OCI-M2 (cell line): Measurements from ENCODE around the gene DCANP1.
"Not testable (repeated sequence)": the region's sequence is repeated elsewhere in the genome, so short reads cannot be mapped to it uniquely, and the experiment has no call there.

ENCODE experiments used
- DNase-seq: peaks from one replicate; lab custom pipeline; 2025; ENCODE audit not compliant: unreplicated experiment; lab: John Stamatoyannopoulos, UW

The DCANP1 gene, protein sequence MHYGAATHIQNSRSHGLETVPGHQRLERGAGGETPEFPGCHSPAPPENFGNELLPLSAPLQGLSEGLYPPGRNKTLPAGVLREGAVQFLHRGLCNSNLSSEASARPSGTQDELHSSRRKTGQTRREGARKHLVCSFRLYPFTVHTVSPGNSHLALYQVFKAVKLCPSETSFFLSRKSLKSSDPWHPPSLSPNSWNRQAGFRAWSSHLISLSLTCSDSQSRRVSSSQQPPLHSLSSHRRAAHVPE

GRCh38 chr5:135447298-135447929, at the start of gene DCANP1:
DCANP1 (minus strand) TSS chr5:135447348; CDS start chr5:135447108, 240 bp downstream.
- no peak for DNase-seq

DNA sequence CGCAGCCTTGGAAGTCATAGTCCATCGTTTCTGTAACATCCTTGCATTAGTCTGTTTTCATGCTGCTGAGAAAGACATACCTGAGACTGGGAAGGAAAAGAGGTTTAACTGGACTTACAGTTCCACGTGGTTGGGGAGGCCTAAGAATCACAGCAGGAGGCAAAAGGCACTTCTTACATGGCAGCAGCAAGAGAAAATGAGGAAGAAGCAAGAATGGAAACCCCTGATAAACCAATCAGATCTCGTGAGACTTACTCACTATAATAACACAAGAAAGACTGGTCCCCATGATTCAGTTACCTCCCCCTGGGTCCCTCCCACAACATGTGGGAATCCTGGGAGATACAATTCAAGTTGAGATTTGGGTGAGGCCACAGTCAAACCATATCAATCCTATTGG, 48.4 kb upstream of the DCANP1 start:
- not testable (repeated sequence) for DNase-seq

- DNase-seq, result no peak
These were observed 47.0 kb upstream of the DCANP1 start for GRCh38 chr5:135494196-135494595.

DNA sequence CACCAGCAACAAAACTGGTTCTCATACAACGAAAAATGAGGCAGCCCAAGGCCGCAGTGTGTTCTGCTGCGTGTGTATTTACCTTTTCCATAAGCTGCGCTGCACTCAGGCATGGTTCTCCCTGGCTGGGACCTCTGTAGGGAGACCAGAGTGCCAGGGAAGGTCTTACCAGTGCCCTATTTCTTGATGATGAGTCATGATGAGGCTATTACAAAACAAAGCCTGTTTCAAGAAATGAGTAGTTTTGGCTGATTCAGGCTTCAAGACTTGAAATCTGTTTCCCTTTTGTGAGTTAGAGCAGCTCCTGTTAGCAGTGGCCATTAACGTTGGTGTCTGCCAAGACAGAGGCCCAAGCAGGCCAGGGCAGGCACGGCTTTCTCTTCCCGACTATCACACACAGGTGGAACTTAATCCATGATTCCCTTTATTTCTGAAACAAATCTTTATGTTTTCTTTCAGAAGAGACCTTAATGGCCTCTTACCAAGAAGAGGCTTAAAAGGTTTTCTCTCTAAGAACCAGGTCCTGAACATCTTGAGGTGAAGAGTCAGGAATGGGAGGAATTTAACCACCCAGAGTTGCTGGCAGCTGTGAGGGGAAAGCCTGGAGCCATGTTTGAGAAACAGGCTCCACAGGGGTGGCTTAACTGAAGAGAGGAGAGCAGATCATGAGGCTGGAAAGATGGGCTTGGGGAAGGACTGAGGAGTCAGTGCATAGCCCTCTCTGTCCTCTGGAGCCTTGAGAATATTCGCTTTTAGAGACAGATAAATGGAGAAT, 46.4 kb upstream of the DCANP1 start:
- DNase-seq, result no peak

DNA sequence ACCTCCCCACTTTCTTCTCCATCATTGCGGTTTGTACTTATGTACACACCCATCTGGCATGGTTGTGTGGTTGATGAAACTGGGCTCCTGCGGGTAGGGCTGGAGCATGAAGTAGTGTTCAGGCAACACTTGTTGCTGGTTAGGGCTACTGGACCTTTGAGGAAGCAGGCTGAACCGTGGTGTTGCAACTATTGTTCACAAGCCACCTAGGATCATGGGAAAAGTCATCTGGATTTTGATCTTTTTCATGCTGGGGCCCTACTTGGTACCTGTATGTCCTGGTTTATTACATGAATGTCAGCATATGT, 45.1 kb upstream of the DCANP1 start:
- no peak for DNase-seq

GRCh38 chr5:135491552-135492318, 44.6 kb upstream of the DCANP1 start:
- DNase-seq, result no peak

DNA sequence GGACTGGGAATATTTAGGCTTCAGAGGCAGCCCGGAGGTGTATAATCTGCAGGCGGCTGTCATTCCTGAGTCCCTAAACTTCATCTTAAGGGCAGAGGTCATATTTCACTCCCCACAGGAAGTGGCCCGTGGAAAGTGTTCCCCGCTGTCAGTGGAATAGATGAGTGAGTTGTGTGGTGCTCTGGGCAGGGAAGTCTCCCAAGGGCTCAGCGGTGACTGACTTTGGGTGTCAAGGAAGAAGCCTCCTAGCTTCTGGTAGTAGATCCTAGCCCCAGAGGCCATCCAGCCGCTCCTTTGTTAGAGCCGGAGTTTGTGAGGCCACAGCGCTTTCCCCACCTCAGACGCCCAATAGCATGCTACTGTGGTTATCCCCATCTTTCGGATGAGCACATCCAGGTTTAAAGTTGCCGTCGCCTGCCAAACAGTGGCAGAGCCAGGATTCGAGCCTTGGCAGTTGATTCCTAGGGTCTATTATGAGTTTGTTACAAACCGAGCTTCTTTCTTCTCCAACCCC, 43.9 kb upstream of the DCANP1 start:
- DNase-seq, result no peak

DNA sequence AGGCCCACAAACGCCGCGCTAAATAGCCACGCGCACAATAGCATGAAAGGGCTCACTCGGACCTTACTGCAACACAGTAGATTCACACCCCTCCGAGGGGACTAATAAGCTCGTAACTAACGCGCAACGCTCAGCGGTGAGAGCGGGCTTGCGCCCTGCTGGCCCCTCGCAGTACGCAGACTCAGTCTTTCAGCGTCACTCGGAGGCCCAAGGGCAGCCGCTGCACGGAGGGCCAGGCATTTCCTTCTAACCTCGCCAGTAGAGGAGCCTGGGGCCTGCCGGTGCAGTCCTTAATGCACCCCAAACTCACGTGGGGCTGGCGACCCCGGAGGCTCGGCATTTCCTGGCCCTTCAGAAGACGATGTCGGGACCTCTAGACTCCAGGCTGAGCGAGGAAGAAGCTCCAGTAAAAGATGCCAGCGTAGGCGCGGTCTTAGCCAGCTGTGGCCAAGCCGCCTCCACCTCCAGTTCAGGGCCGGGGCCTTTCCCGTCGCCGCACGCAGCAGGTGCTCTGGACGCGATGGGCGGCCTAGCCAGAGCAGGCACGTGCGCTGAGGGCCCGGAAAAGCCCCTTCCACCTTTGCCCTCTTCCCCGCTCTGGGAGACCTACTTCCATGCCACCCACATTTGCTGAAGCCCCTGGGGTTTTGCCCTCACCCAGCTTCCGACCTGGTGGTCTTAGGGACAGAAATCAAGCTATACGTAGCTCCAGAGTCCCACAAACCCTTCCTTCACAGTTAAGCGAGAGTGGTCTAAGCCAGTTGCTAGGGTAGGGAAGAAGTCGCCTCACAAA, 43.3 kb upstream of the DCANP1 start:
- DNase-seq, result no peak

DNA sequence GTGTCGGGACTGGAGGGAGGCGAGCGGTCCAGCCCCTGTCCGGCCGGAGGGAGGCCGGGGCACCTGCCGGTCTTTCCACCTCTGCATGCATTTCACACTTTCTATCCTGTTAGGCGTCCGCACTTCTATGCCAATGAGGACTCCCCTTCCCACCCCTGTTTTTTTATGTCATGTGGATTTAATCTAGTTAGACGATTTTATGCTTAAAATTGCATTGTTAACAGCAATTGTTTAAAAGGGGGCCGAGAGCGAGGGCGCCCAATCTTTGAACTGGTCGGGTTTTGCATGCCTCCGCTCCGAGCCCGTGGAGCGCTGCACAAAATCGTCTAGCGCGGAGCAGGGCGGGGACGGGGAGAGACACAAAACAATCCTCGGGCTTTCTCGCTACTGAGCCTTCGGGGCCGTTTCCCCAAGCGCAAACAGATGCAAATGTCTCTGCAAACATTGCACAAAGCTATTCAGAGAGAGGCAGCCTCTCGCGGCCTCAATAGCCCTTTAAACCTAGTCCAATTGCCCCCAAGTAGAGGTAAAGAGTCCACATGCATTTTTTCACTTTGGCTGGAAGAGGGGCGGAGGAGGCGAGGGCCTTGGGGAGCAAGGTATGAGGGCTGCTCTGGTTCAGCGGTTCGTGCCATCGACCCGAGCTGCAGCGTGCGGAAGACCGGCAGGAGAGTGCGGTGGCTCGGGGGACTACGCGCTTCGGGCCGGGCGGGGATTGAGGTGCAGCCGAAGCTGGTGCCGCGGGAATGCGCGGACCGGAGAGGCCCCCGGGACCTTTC, 42.5 kb upstream of the DCANP1 start:
- no peak for DNase-seq

DNA sequence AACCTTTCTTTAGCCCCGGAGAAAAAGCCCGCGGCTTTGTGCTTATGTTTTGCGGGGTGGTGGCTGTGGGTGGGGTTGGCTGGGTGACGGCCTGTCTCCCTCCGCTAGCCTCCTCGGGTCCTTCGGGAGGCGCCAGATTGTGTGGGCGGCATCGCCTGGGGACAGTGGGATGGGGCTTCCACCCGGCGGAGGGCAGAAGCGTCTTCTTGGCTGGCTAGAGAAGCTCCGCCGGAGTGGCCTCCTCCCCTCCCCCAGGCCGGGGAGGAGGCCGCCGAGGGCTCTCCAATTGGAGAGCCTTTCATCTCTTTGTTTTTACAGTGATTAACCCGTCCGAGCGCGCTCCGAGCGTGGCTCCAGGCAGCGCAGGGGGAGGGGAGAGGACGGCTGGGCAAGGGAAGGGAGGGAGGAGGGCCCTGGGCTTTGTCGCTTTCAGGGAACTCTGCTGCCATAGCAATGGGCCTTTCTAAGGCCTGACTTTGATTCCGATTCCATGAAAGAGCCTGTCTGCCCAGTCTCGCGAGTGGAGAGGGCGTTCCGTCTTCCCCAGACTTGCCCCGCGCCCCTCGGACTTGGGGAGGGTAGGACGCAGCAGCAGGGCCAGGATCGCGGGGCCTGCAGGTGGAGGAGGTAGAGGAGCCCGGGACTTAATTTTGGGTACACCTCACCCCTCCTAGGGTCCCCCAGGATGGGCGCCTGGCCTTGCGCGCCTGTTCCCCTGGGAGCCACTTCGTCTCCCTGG, 41.7 kb upstream of the DCANP1 start:
- DNase-seq, result no peak

GRCh38 chr5:135487839-135488514, 40.8 kb upstream of the DCANP1 start:
- no peak for DNase-seq

GRCh38 chr5:135487037-135487395, 39.9 kb upstream of the DCANP1 start:
- DNase-seq, result no peak

- DNase-seq, result no peak
These were observed 39.2 kb upstream of the DCANP1 start for GRCh38 chr5:135486131-135487036.

GRCh38 chr5:135484674-135485086, 37.5 kb upstream of the DCANP1 start:
- DNase-seq, result no peak

DNA sequence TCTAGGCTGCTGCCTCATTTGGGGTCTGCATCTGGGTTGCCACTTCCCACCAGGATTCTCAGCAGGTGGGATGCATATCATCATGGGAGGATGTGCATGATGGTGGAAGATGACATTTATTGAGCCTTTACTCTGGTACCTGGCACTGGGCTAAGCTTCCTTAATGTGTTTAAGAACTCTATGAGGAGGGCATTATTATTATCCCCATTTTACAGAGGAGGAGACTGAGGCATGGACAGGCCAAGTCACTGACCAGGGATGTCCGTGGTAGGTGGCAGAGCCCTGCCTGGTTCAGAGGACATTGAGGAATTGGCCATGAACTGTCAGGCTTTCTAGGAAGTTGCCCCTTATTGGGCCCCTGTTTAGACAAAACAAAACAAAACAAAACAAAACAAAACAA, 36.1 kb upstream of the DCANP1 start:
- DNase-seq, result no peak

DNA sequence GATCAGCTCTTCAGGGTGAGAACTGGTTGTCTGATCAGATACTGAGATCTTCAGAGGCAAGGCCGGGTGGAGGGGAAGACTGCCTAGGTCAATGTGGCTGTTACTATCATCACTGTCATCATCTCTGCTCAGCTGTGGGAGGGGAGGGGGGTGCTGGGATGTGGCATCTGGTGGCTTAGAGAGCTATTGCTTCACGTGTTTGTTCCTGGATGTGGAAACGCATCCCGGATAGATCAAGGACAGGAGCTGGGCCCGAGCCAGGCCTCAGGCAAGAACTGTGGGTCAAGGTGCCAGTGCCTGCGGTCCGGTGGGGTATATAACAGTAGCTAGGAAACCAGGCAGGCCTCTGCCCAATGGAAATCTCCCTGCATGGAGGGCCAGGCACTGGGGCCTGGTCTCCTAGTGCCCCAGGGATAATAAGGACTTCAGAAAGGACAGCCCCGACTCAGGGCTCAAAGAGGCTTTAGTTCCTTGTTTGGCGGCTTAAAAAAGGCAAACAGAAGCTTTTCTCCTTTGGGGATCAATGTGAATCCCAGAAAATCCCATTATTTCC, 35.3 kb upstream of the DCANP1 start:
- DNase-seq, result peak; percentile 36

- DNase-seq, result no peak
These were observed 34.8 kb upstream of the DCANP1 start for GRCh38 chr5:135481909-135482311.
